ENCODE measurements around the gene SCN10A. TPM values are rescaled to one million over a fixed set of nuclear protein-coding genes. Genes with fewer than 3 reads are reported as not detected.

SCN10A gene
- total and polyA plus RNA-seq, 9 of the 15 experiments (the other 6 are each of a cell fraction or from before 2014, with no cell fraction given) = not detected

DNA sequence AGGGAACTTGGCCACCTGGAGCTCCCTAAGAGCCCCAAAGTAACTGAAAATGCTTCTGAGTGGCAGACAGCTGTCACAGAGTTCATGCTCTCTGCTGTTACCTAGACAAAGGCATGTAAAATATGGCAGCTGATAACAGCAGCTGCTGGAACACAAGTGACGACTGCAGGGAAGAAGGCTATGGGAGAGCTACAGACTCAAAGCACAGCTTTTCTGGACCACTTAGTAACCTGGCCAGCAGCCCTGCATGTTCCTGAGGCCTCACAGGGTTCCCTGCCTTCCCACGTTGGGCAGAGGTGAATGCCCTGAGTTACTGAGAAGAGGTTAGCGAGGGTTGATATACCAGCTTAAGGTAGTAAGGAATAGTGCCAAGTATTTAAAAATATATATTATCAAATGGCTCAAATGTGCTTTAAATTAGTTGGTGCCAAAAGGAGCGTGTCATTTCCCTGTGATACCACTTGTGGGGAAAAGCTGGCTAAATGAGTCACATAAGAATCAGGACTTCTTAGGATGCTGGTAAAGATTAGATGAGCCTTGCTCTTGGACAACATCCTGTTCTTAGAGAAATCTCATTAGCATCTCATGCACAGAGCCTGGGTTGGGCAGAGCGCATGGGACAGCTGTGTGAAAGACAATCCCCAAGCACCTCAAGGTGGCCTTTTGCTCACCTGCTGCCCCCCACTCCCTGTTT, 90.1 kb downstream of the SCN10A start (continued):
- TF ChIP-seq SIN3A (IDR thresholded peaks at IDR 0.05; ENCODE audit: borderline replicate concordance in 2 of 2, control insufficient read depth in 1 of 2, low read depth in 2 of 2, low read length in 2 of 2) = peak; percentile 96 to 97; a peak in 3 of 4 replicates
- TF ChIP-seq RBM17 (IDR thresholded peaks at IDR 0.05; ENCODE audit: borderline replicate concordance, low read depth, low read length) = no peak
- no peak for TF ChIP-seq NUFIP1 (IDR thresholded peaks at IDR 0.05; ENCODE audit: partially characterized antibody)
- TF ChIP-seq SRSF3 (IDR thresholded peaks at IDR 0.05; ENCODE audit: insufficient read depth, low read length) = no peak
- TF ChIP-seq MIER1 (IDR thresholded peaks at IDR 0.05; ENCODE audit: low read depth) = no peak
- no peak for TF ChIP-seq RBM34 (IDR thresholded peaks at IDR 0.05; ENCODE audit: borderline replicate concordance, insufficient read depth, low read length)
- no peak for TF ChIP-seq HIVEP1 (CRISPR knock-in tag; IDR thresholded peaks at IDR 0.05)
- TF ChIP-seq, protein P1, sequence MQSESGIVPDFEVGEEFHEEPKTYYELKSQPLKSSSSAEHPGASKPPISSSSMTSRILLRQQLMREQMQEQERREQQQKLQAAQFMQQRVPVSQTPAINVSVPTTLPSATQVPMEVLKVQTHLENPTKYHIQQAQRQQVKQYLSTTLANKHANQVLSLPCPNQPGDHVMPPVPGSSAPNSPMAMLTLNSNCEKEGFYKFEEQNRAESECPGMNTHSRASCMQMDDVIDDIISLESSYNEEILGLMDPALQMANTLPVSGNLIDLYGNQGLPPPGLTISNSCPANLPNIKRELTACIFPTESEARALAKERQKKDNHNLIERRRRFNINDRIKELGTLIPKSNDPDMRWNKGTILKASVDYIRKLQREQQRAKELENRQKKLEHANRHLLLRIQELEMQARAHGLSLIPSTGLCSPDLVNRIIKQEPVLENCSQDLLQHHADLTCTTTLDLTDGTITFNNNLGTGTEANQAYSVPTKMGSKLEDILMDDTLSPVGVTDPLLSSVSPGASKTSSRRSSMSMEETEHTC (IDR thresholded peaks at IDR 0.05) = no peak
- no peak for TF ChIP-seq ZNF263 (CRISPR knock-in tag; IDR thresholded peaks at IDR 0.05; ENCODE audit: borderline replicate concordance)
- TF ChIP-seq, protein P2, sequence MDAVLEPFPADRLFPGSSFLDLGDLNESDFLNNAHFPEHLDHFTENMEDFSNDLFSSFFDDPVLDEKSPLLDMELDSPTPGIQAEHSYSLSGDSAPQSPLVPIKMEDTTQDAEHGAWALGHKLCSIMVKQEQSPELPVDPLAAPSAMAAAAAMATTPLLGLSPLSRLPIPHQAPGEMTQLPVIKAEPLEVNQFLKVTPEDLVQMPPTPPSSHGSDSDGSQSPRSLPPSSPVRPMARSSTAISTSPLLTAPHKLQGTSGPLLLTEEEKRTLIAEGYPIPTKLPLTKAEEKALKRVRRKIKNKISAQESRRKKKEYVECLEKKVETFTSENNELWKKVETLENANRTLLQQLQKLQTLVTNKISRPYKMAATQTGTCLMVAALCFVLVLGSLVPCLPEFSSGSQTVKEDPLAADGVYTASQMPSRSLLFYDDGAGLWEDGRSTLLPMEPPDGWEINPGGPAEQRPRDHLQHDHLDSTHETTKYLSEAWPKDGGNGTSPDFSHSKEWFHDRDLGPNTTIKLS (IDR thresholded peaks at IDR 0.05; ENCODE audit: borderline replicate concordance, low read depth) = no peak
- no peak for TF ChIP-seq TSC22D4 (tag; IDR thresholded peaks at IDR 0.05)
- TF ChIP-seq TAF7 (tag; IDR thresholded peaks at IDR 0.05) = no peak
- TF ChIP-seq DIDO1 (tag; IDR thresholded peaks at IDR 0.05; ENCODE audit: low read depth) = no peak
- peak; percentile 62 to 75; a peak in 3 of 4 replicates for TF ChIP-seq TRIM24 (IDR thresholded peaks at IDR 0.05)
- TF ChIP-seq ZNF76 (CRISPR knock-in tag; IDR thresholded peaks at IDR 0.05; ENCODE audit: borderline replicate concordance) = no peak
- no peak for TF ChIP-seq U2AF2 (optimal IDR thresholded peaks at IDR 0.05; ENCODE audit: low read depth, low read length)
- no peak for TF ChIP-seq ZFP1 (CRISPR knock-in tag; IDR thresholded peaks at IDR 0.05)
- no peak for TF ChIP-seq TFAM (CRISPR knock-in tag; conservative IDR thresholded peaks at IDR 0.05)
- TF ChIP-seq KDM1A (IDR thresholded peaks at IDR 0.05) = peak in 1 of 2 experiments; percentile 55; a peak in 1 of 4 replicates
- TF ChIP-seq CBX3 (IDR thresholded peaks at IDR 0.05; ENCODE audit: borderline replicate concordance in 1 of 2, low read length in 2 of 2) = no peak
- TF ChIP-seq JUN (IDR thresholded peaks at IDR 0.05; ENCODE audit: borderline replicate concordance, low read depth, low read length) = no peak
- TF ChIP-seq JUN (CRISPR knock-in tag; IDR thresholded peaks at IDR 0.05; ENCODE audit: borderline replicate concordance) = no peak
- no peak for TF ChIP-seq ZNF24 (IDR thresholded peaks at IDR 0.05)
- TF ChIP-seq, protein P3, sequence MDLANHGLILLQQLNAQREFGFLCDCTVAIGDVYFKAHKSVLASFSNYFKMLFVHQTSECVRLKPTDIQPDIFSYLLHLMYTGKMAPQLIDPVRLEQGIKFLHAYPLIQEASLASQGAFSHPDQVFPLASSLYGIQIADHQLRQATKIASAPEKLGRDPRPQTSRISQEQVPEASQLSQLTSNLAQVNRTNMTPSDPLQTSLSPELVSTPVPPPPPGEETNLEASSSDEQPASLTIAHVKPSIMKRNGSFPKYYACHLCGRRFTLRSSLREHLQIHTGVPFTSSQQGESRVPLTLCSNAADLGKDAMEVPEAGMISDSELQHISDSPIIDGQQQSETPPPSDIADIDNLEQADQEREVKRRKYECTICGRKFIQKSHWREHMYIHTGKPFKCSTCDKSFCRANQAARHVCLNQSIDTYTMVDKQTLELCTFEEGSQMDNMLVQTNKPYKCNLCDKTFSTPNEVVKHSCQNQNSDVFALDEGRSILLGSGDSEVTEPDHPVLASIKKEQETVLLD (IDR thresholded peaks at IDR 0.05) = no peak
- TF ChIP-seq MYBL2 (IDR thresholded peaks at IDR 0.05; ENCODE audit: low read depth) = no peak
- TF ChIP-seq MYBL2 (CRISPR knock-in tag; IDR thresholded peaks at IDR 0.05; ENCODE audit: borderline replicate concordance) = no peak
- TF ChIP-seq GTF2A2 (tag; IDR thresholded peaks at IDR 0.05) = no peak
